Measurements from ENCODE around the gene PHF13. TPM values are rescaled to one million over a fixed set of nuclear protein-coding genes. Genes with fewer than 3 reads are reported as not detected.
A peak's percentile ranks its signal among the peaks of the same experiment; 100 is the strongest.

The PHF13 gene
- total and polyA plus RNA-seq, 9 of the 15 experiments (the other 6 are each of a cell fraction or from before 2014, with no cell fraction given): 1.8 to 36.1 (median 11.7) TPM

GRCh38 chr1:6603915-6604558 lies 9.5 kb upstream of the PHF13 start (continued):
- TF ChIP-seq SMAD3 (CRISPR knock-in tag; conservative IDR thresholded peaks at IDR 0.05) (peak; percentile 89), ZNF75A (CRISPR knock-in tag; IDR thresholded peaks at IDR 0.05) (0 out of 2 replicates have a peak, but pooled peaks have one; percentile 40), CUX1 (CRISPR knock-in tag; IDR thresholded peaks at IDR 0.05) (peak; percentile 95), CHD4 (IDR thresholded peaks at IDR 0.05; ENCODE audit: insufficient read depth, insufficient replicate concordance, low read depth, low read length, poor library complexity, severe bottlenecking) (no peak), ZNF609 (CRISPR knock-in tag; IDR thresholded peaks at IDR 0.05; ENCODE audit: borderline replicate concordance) (no peak), CREB3L1 (IDR thresholded peaks at IDR 0.05; ENCODE audit: borderline replicate concordance, low read depth) (peak; percentile 60; the same call in 1 of the 2 replicates), RBFOX2 (IDR thresholded peaks at IDR 0.05; ENCODE audit: low read depth, low read length) (no peak), EHMT2 (IDR thresholded peaks at IDR 0.05) (no peak)

Data from K562 (cell line).